GM10266 (cell line): ENCODE data around the gene MAN2B1.
"Not testable (repeated sequence)": the region's sequence is repeated elsewhere in the genome, so short reads cannot be mapped to it uniquely, and the experiment has no call there.

Source experiments
- DNase-seq: peaks from one replicate; pipeline ENCODE4 v3.0.0; 2012; ENCODE audit errors: extremely low spot score
- TF ChIP-seq, protein P1 (sequence below): IDR thresholded peaks from 2 replicates; pipeline ENCODE4 v1.5.1; 2012; ENCODE audit warnings: mild to moderate bottlenecking, low read depth; ENCODE audit not compliant: control insufficient read depth, insufficient read depth; ENCODE audit errors: missing control alignments

MAN2B1 gene

DNA sequence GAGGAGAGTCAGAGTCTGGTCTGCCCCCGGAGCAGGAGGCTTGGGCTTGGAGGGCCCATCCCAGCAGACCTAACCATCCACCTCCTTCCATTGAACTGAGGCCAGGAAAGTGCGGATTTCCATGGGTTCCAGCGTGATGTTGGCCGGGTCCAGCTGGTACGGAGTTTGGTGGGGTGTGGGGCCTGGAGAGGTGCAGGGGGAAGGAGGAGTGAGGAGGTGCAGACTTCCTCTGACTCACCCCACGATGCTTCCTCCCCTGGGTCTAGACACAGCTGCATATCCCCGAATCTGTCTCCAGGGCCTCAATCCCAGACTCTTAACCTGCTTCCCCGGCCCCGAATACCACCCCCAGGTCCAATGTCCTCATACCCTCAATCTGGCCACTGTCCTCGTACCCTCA lies 20.0 kb downstream of the MAN2B1 start:
- TF ChIP-seq, protein P1, sequence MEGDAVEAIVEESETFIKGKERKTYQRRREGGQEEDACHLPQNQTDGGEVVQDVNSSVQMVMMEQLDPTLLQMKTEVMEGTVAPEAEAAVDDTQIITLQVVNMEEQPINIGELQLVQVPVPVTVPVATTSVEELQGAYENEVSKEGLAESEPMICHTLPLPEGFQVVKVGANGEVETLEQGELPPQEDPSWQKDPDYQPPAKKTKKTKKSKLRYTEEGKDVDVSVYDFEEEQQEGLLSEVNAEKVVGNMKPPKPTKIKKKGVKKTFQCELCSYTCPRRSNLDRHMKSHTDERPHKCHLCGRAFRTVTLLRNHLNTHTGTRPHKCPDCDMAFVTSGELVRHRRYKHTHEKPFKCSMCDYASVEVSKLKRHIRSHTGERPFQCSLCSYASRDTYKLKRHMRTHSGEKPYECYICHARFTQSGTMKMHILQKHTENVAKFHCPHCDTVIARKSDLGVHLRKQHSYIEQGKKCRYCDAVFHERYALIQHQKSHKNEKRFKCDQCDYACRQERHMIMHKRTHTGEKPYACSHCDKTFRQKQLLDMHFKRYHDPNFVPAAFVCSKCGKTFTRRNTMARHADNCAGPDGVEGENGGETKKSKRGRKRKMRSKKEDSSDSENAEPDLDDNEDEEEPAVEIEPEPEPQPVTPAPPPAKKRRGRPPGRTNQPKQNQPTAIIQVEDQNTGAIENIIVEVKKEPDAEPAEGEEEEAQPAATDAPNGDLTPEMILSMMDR, result no peak
- DNase-seq, result peak; percentile 20

DNA sequence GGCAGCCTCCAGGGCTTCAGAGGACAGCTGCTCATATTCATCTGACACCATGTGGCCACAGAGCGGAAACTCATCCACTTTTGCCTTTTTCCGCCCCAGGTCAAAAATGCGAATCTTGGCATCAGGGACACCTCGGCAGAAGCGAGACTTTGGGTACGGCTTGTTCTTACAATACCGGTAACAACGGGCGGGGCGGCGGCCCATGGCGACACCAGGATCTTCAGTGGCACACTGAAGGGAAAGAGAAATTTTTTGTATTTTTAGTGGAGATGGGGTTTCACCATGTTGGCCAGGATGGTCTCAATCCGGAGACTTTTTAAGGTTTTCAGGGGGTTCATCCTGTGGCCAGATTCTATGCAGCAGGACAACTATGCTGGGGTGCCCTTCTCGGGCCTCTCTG lies 22.8 kb downstream of the MAN2B1 start:
- DNase-seq, result not testable (repeated sequence)

DNA sequence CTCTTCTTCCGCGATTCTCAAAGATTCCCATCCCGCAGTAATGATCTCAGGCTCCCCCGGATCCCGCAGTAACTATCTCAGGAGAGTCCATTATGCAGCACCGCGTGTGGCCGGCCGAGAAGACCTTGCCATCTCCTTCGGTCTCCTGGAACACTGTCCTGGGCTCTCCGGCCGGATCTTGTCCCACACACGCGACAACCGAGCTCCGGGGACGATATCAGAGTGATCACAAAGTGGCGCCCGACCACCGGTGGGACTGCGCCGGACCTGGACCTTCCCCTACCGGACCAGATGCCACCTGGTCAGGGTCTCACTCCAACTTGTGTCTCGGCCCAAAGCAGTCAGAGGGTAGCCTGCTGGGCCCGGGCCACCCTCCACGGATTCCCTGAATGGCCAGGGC lies 24.0 kb downstream of the MAN2B1 start:
- DNase-seq, result peak; percentile 5
- TF ChIP-seq, protein P1, result no peak

DNA sequence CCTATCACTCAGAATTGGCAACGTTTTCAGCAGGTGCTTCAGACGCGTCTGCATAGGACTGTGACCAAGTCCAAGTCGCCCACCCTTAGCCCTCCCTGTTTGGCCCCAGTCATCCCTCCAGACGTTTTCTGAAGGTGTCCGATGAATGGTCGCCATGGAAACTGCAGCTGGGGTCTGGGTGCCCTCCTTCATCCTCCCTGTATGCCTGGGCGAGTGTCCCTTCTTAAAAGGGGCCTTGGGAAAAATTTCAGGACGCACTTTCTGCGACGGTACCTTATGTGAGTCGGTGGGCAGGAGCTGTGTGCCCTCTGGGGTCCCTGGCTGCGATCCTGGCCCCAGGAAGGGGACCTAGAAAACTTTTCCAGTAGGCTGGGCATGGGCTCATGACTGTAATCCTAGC lies 25.1 kb downstream of the MAN2B1 start:
- TF ChIP-seq, protein P1, result no peak
- DNase-seq, result peak; percentile 5

DNA sequence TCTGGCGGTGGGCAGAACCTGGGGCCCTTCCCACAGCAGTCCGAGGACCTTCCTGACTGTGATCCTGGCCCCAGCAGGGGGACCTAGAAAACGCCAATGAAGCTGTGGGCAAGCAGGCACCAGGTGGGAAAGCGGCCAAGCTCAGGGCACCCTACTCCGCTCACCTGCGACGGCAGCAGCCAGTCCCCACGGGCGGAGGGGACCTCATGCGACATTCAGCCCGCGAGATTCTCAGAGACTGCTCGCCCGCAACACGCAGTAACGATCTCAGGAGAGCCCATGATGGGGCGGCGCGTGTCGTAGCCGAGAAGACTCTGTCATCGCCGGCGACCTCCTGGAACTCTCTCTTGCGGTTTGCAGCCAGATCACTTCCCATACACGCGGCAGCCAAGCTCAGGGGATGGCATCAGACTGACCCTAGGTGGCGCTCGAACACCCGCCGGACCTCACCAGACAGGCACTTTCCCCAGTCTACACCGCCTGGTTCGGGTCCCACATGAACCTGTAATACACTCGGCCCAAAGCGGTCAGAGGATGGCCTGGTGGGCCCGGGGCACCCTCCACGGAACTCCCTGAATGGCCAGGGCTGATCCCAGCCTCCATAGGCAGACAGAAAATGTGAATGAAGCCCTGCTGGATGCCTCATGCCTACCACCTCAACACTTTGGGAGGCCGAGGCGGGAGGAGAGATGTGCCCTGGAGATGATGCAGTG lies 26.5 kb downstream of the MAN2B1 start:
- peak; percentile 88 for DNase-seq
- TF ChIP-seq, protein P1, result peak; percentile 84

DNA sequence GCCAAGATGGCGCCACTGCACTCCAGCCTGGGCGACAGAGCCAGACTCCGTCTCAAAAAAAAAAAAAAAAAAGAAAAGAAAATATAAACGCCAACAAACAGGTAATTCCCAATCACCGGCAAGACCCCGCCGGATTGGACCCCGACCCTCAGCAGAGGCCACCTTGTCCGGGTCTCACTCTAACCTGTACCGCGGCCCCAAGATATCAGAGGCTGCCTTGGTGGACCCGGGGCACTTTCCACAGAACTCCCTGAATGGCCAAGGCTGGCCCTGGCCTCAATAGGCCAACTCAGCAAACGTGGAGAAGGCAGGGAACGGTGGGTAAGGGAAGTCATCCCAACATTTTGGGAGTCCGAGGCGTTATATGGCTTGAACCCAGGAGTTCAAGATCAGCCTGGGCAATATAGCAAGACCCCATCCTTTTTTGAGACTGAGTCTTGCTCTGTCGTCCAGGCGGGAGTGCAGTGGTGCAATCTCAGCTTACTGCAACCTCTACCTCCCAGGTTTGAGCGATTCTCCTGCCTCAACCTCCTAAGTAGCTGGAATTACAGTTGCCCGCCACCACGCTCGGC lies 27.8 kb downstream of the MAN2B1 start:
- peak; percentile 3 for DNase-seq
- TF ChIP-seq, protein P1, result no peak

DNA sequence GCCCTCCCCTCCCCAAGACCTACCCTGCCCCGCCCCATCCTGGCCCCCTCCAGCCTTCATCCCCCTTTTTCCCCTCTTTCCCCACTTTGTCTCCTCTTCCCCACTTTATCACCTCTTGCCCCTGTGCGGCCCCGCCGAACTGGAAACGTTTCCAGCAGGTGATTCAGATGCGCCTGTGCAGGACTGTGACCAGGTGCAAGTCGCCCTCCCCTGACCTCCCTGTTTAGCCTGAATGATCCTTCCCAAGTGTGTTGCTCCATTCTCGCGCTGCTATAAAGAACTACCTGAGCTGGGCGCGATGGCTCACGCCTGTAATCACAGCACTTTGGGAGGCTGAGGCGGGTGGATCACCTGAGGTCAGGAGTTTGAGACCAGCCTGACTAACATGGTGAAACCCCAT lies 29.9 kb downstream of the MAN2B1 start:
- TF ChIP-seq, protein P1, result no peak
- no peak for DNase-seq
